Measurements from ENCODE around the gene KCNK18.
"Not testable (repeated sequence)": the region's sequence is repeated elsewhere in the genome, so short reads cannot be mapped to it uniquely, and the experiment has no call there.

The KCNK18 gene

DNA sequence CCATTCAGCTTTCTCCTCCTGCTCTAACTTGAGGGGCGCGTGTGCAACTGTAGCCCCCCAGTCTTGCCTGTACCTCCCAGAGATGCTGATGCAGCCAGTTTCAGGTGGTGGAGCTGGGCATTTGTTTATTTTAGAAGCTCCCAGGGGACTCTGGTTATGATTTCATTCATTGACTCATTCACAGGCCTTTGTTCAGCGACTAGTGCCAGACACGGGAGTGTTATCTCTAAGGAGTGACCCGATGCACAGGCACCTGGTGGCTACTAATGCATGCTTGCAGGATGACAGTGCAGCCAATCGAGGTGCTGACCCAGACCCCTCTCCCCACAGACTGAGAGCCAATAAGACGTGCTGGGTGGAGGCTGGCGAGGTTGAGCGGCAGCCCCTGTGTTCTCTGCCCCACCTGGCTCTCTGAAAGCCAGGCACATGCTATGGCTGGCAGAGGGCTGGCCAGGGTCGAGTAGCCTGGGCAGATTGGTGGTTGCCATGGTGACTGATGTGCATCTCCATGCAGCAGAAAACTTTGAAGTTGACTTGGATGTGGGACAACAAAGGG is 23.9 kb downstream of the KCNK18 start:
- no peak for DNase-seq (ENCODE audit: low read depth in 4 of 4, low spot score in 1 of 4)

DNA sequence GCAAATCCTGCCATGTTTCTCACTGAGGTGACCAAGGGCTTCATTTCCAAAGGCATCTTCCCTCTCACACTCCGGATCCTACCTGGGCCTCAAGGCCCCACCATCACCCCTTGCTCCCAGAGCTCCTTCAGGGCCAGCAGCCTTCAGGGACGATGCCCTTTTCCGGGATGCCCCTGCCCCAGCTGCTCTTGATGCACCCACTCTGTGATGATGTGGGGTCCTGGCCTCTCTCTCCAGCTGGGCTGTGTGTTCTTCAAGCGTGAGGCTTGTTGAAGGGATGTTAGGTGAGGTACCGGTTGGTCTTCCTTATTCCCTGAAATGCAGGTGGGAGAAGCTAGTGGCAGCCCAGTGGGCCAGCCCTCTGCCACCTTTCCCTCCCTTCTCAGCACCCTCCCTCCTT is 25.3 kb downstream of the KCNK18 start:
- no peak for DNase-seq (ENCODE audit: low read depth in 4 of 4, low spot score in 1 of 4)

DNA sequence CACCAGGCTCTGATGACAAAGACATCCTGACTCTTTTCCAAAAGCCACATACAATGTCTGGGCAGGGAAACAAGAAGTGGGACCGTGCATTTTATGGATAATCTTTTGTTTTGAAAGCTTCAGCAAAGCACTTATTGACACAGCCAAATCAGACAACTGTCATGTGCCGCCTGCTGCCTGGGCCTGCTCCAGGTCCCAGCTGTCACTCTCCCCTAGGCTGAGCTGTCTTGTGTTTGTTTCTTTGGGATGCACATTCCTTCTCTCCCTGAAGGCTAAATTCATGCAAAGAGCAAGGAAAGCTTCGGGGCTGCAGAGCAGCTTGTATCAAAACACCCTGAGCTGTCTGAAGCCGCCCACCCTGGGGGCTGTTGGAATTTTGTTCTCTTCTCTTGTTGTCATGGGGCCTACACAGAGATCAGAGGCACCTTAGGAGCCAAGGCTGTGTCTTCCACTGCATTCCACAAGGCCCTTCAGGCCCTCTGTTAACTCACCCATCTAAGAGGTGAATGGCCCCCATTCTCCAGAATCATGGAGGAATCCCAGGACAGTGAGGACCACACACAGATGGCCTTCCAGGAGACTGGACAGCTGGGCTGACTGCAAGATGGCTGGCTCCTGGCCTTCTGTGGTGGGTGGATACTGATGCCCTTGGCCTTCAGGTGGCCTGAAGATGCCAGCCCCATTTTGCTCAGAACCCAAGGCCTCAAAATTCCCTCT is 25.8 kb downstream of the KCNK18 start:
- DNase-seq (ENCODE audit: low read depth in 4 of 4, low spot score in 1 of 4) = no peak

DNA sequence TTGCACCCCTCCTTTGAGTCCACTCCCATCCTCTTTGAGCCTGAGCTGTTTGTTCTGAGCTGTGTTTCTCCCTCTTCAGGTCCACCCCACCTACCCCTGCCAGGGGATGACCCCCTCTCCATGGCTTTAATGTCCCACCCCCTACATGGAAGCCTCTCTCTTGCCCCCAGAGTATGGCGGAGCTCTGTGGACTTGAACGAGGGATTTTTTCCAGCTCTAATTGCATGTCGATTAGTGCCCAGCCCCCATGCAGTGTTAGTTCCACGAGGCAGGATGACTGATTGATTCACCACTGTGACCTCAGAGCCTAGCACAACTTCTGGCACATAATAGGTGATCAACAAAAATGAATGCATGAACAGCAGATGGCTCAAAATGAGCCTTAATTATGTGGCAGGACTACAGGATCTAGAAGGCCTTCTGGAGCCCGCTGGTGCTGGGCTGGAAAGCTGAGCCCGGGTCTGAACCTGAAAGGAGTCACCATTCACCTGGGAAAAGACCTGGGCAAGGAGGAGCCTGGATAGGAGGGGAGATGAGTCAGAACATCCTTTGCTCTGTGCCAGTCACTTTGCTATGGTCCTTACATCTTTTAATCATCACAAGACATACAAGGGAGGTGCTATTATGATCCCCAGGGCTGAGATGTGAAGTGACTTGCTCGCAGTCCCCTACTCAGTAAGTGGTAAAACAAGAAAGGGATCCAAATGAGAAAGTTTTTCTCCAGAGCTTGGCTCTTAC is 26.6 kb downstream of the KCNK18 start:
- no peak for DNase-seq (ENCODE audit: low read depth in 4 of 4, low spot score in 1 of 4)

DNA sequence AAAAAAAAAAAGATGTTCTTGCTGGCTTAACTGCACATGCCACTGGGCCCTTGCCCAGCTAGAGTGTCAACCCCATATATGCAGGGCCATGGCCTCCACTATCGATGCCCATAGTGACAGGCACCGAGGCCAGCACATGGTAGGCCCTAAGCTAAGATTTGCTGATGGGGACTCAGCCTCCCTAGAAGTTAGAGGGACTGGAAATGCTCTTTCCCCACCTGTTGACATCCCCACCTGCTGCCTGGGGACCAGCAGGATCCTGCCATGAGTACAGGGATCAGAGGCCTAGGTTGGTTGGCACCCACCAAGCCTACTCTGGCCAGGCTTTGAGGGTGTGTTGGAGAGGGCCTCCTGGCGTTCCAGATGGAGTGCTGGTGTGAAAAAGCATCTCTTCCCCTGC is 27.6 kb downstream of the KCNK18 start:
- DNase-seq (ENCODE audit: low read depth in 4 of 4, low spot score in 1 of 4) = no peak

DNA sequence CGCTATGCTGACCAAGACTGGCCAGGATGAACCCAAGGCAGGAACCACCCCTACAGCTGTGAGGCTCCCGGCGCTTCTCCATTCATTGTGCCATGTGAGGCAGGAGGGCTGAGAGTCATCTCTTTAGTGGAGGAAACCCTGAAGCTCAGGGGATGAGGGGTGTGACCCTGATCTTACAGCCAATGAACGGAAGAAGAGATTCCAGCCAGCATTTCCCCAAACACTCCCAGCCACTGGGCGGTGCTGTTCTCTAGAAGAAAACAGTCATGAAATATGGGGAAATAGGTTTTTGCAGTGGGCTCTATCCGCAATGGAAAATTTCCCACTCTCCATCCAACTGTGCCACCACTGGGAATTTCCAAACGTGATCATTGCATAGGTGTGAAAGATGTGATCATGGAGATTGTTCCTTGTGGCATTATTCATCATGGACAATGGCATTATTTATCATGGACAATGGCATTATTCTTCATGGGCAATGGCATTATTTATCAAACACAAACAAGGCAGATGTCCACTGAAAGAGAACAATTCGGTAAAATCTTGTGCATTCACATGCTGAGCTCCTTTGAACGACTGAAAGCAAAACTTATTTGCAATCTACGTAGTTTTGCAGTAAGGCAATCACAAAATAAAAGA is 29.6 kb downstream of the KCNK18 start:
- no peak for DNase-seq (ENCODE audit: low read depth in 4 of 4, low spot score in 1 of 4)

DNA sequence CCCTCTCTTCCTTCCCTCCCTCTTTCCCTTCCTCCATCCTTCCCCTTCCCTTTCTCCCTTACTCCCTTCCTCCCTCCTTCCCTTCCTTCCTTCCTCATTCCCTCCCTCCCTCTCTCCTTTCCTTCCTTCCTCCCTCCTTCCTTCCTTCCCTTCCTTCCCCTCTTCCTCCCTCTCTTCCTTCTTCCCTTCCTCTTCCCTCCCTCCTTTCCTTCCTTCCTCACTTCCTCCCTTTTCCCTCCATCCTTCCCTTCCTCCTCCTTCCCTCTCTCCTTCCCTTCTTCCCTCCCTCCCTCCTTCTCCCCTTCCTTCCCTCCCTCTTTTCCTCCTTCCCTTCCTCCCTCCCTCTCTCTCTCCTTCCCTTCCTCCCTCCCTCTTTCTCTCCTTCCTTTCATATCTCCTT is 30.9 kb downstream of the KCNK18 start:
- DNase-seq (ENCODE audit: low read depth in 4 of 4, low spot score in 1 of 4) = no peak

DNA sequence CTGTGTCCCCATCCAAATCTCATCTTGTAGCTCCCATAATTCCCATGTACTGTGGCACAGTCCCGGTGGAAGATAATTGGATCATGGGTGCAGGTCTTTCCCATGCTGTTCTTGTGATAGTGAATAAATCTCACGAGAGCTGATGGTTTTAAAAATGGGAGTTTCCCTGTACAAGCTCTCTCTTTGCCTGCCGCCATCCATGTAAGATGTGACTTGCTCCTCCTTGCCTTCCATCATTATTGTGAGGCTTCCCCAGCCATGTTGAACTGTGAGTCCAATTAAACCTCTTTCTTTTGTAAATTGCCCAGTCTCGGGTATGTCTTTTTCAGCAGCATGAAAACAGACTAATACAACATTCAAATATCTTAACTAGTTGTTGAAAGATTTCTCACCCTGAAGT is 32.8 kb downstream of the KCNK18 start:
- DNase-seq (ENCODE audit: low read depth in 4 of 4, low spot score in 1 of 4) = not testable (repeated sequence)

DNA sequence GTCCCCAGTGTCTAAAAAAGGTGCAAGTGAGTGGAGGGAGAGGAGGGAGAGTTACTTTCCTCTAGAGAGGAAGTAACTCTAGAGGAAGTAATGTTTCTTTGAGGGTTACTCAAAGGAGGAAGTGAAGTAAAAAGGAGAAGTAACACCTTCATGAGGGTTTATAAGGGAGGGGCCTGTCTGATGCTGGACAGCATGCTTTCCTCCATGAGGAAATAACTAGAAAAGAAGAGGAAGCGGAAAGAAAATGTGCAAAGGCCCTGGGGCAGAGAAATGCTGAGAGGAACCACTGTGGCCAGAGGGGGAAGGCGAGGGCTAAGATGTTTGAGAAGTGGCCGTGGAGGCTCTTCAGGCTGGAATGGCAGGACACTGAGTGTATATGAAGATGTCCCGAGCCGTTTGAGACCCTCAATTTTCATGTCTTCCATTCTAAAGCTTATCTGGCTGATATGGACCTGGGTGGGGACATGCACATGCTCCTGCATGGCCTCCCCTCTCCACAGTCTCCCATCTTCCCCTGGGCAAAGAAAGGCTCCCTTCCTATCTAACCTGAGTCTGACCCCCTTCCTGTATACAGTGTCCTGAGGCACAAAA is 40.2 kb downstream of the KCNK18 start:
- no peak for DNase-seq (ENCODE audit: low read depth in 4 of 4, low spot score in 1 of 4)

DNA sequence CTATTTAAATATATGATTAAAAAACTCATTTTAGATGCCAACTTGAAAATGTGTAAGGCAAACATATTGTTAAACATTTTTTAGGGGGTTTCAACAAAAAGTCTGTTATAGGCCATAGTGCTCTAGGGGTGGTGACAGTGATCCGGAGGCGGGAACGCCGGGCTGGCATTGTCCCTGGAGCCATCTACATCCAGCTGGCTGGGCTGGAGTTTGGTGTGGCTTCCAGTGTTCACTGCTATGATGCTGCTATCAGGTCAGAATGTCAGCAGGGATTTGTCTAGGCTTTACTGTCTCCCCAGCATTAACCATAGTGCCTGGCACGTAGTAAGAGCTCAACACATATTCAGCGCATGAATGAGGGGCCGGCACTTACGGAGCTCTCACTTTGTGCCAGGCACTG is 41.8 kb downstream of the KCNK18 start:
- no peak for DNase-seq (ENCODE audit: low read depth in 4 of 4, low spot score in 1 of 4)

DNA sequence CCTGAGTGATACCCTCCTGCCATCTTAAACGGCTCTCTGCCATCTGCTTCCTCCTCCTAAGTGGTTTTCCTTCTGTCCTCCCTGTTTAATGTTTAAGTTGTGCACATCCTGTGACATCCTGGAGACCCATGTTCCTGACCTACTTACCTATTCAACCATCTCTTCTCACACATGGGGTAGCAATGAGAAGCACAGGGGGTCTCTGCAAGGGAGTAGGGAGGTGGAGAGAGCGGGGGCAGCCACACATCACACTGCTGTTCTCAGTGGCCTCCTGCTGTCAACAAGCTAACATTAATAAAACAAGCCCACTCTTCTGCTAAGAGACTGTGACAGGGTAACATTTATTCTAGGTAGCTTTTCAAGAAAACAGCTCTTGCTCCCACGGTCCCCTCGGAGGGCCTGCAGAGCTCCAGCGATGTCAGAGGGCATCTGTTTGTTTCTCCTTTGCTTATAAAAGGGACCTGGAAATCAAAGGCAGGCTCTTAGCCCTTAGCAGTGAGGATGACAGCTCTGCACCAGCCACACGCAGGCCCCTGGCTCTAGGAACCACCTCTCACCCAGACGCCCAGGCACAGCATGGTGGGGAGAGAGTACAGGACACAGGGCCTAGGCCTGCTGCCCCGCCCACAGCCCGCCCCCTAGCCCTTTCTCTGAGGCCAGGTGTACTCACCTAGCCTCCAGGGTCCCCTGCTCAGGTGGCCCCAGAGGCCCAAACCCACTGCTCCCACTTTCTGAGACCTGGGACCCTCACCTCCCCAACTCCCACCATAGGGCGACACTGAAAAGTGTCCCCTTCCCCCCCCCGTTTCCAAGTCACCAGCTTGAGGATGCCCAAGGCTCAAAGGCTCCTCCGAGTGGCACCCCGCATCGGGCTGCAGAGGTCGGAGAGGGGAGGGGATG is 42.7 kb downstream of the KCNK18 start:
- DNase-seq (ENCODE audit: low read depth in 4 of 4, low spot score in 1 of 4) = no peak

DNA sequence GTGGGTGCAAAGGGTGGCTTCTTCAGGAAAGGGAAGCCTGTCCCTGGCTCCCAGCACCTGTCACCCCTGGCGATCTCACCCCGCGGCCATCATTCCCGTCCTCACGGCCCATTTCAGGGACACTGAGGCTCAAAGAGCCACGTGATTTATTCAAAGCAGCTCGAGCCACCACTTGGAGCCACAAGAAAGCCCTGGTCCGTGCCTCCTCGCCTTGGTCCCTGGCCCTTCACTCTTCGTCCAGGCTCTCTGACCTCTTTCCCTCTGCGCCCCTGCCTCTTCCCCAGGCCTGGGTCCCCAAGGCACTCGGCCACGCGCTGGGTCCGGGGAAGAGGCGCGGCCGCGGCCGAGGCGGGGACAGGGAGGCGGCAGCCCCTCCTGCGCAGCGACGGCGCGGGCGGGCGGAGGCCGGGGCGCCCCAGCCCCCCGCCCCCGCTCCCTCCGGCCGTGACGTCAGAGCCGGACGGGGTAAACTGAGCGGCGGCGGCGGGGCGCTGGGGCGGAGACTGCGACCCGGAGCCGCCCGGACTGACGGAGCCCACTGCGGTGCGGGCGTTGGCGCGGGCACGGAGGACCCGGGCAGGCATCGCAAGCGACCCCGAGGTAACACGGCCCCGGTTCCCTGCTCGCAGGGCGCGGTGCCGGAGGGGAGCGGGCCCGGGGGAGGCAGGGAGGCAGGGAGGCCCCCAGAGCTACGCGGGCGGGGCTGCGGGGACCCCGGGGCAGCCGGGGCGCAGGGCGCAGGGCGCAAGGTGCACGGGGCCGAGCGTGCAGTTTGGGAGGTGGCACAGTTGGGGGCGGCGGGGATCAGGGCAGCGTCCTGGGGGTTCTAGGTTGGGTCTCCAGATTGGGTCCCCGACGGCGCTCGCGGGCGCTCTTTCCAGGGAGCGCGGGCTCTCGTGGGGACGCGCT is 43.6 kb downstream of the KCNK18 start, which contains the start of gene SLC18A2:
Gene SLC18A2, plus strand, starts transcription at position 494 of the 909 bp plus-strand sequence. CDS start 580 bp downstream, outside the sequence.
- no peak for DNase-seq (ENCODE audit: low read depth in 4 of 4, low spot score in 1 of 4)

DNA sequence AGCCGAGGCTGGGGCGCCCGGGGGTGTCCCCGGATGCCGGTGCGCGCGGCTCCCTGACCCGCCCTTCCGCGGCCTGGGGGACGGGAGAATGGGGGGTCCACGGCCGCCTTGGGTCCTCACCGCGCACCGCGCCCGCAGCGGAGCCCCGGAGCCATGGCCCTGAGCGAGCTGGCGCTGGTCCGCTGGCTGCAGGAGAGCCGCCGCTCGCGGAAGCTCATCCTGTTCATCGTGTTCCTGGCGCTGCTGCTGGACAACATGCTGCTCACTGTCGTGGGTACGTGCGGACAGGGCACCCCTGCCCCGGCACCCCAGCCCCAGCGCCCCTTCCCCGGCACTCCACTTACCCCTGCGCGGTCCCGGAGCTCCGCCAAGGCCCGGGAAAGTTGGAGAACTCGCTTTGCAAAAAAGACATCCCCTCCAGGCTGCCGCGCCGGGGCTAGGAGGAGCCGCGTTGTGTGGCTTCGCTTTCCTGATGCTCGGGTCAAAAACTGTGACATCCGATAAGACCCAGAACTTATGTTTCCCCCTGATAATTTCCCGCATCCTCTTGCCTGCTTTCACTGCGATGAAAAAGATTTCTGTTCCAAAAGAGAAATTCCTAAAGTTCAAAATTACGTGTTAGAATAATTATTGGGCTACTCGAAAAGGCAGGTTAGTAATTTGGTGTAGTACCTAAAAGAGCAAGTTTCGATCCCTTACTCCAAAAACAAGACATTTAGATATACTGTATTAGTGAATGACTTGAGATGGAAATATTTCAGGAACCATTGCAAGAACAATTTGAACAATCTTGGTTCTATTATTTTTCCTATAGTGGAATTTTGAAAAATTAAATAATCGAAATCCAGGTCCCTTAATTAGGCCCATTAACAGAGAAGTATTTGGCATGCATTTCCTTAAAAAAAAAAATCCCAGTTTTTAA is 44.5 kb downstream of the KCNK18 start:
- DNase-seq (ENCODE audit: low read depth in 4 of 4, low spot score in 1 of 4) = no peak

DNA sequence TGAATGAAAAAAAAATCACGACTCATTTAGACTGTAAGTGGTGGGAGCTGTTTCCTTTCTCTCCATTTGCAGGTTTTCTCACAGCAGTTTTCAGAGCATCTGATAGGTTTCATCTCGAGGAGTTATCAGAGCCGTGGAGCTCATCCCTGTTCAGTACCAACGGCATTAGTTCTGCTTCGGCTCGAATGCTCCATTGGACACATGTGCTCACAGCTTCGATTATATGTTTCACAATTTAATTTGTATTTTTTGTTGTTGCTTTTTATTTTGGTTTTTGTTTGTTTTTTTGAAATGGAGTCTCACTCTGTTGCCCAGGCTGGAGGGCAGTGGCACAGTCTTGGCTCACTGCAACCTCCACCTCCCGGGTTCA is 45.2 kb downstream of the KCNK18 start:
- no peak for DNase-seq (ENCODE audit: low read depth in 4 of 4, low spot score in 1 of 4)

DNA sequence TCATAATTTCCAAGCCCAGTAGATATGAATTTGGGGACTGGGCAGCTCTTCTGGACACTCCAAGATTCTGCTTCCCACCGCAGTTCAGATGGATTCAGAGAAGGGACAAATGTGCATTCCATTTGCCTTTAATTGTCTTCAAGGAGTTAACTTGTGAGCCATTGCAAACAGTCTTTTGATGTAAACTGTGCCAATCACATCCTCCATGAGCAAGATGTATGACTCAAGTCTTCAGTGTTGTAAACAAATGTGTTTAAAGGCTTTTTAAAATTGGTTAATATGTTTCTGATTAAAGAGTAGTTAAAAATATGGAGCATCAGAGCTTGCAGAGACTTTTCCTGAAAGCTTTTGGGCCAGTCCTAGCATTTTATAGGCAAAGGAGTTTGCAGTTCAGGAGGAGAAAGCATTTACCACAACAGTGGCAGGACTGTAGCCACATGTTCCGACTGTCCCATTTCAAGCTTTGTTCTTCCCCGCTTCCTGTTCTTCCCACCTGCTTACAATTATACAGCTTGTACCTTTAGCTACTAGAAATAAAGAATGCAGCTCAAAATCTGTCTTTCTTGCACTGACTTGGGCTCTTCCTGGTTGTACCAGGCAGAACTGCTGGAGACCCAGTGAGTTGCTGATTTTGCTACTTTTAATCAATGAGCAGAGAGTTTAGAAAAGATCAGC is 49.8 kb downstream of the KCNK18 start:
- no peak for DNase-seq (ENCODE audit: low read depth in 4 of 4, low spot score in 1 of 4)

DNA sequence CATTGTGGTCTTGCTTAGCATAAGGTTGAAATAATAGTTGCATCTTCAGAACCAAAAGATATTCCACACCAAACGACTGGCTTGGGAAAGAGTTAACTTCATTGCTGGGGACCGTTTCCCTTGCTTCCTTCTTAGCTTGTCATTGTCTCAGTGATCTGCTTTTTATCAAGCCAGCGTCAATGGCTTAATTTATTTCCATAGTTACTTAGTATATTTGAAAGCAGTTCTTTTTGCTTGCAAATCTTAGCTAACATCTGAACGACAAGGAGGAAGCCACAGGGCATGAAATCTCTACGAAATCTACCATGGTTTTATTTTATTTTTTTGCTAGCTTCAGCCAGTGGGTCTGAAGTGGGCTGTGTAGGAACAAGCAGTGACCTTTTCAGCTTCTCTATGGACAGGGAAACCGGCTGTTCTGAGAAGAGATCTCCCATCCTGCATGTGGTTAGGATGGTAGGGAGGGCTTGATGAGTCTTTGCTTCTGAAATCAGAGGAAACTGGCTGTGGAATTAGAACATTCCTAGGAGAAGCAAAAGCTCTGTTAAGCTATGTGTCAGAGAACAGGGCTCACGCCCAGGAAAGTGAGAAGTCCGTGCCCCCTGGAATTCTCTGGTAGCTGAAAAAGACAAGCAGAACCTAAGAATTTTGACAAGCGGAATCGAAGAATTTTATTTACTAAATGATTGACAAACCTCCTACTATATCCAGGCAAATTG is 51.6 kb downstream of the KCNK18 start:
- no peak for DNase-seq (ENCODE audit: low read depth in 4 of 4, low spot score in 1 of 4)

DNA sequence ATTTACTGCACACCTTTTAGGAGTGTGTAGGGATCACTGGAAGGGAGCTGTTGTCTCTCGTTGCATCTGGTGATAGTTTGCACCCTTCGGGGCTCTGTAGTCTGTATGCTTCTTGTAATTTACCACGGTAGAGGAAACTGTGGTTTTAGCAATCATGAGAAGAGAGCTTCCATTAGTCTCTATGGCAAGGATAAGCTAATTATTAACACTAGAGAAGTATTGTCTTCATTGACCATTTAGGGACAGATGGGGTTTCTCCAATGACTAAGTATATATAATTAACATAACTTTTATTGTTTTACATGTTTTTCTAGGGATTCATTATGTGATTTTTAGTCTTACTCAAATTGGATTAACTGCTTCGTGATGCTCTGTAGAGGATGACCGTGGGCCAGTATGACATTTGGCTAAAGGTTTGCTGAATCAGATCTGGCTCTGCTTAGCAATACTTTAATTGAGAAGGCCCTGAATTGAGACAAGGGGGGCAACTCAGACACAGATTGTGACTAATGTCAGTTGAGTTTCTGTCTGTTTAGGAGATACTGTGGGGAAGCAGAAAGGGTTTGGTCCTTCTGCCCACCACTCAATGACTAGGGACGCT is 52.3 kb downstream of the KCNK18 start:
- DNase-seq (ENCODE audit: low read depth in 4 of 4, low spot score in 1 of 4) = no peak
